NCI-H128 (cell line): ENCODE results near the gene PHKA1.
"Not testable (repeated sequence)": the region's sequence is repeated elsewhere in the genome, so short reads cannot be mapped to it uniquely, and the experiment has no call there.

Source experiments
- DNase-seq: peaks from one replicate; lab custom pipeline; 2025; ENCODE audit not compliant: unreplicated experiment; lab: John Stamatoyannopoulos, UW

Gene PHKA1

GRCh38 chrX:72713599-72714477 is at the start of gene PHKA1:
PHKA1 (minus strand) TSS chrX:72714306; CDS start chrX:72713880, 426 bp downstream.
- DNase-seq = not testable (repeated sequence)

- DNase-seq = not testable (repeated sequence)
Measured at GRCh38 chrX:72760454-72760853, 46.3 kb upstream of the PHKA1 start.

GRCh38 chrX:72748545-72748944 is 34.4 kb upstream of the PHKA1 start:
- not testable (repeated sequence) for DNase-seq

- not testable (repeated sequence) for DNase-seq
Measured at GRCh38 chrX:72745546-72745945, 31.4 kb upstream of the PHKA1 start.

GRCh38 chrX:72735561-72735960 is 21.5 kb upstream of the PHKA1 start:
- DNase-seq = no peak

- not testable (repeated sequence) for DNase-seq
Measured at GRCh38 chrX:72733636-72734035, 19.5 kb upstream of the PHKA1 start.

- no peak for DNase-seq
Measured at GRCh38 chrX:72727846-72728245, 13.7 kb upstream of the PHKA1 start.

- DNase-seq = no peak
Measured at GRCh38 chrX:72716766-72717165, 2.7 kb upstream of the PHKA1 start.

GRCh38 chrX:72715546-72715945 is 1.4 kb upstream of the PHKA1 start:
- DNase-seq = no peak

- no peak for DNase-seq
Measured at GRCh38 chrX:72714478-72714916, 391 bp upstream of the PHKA1 start.

- DNase-seq = no peak
Measured at GRCh38 chrX:72713130-72713529, 976 bp downstream of the PHKA1 start.

GRCh38 chrX:72712094-72712755 is 1.9 kb downstream of the PHKA1 start:
- no peak for DNase-seq

GRCh38 chrX:72705814-72706213 is 8.3 kb downstream of the PHKA1 start:
- DNase-seq = no peak

- DNase-seq = no peak
Measured at GRCh38 chrX:72705111-72705510, 9.0 kb downstream of the PHKA1 start.

GRCh38 chrX:72694170-72694569 is 19.9 kb downstream of the PHKA1 start:
- no peak for DNase-seq

GRCh38 chrX:72693477-72693876 is 20.6 kb downstream of the PHKA1 start:
- DNase-seq = no peak

GRCh38 chrX:72687396-72687795 is 26.7 kb downstream of the PHKA1 start:
- DNase-seq = no peak

- no peak for DNase-seq
Measured at GRCh38 chrX:72685810-72686456, 28.2 kb downstream of the PHKA1 start.

- no peak for DNase-seq
Measured at GRCh38 chrX:72685018-72685417, 29.1 kb downstream of the PHKA1 start.

GRCh38 chrX:72683631-72684030 is 30.5 kb downstream of the PHKA1 start:
- no peak for DNase-seq

- no peak for DNase-seq
Measured at GRCh38 chrX:72676465-72676864, 37.6 kb downstream of the PHKA1 start.

- DNase-seq = not testable (repeated sequence)
Measured at GRCh38 chrX:72673951-72674350, 40.2 kb downstream of the PHKA1 start.
